Measurements from ENCODE around the gene MBNL1. TPM values are rescaled to one million over a fixed set of nuclear protein-coding genes. Genes with fewer than 3 reads are reported as not detected.

Gene MBNL1
- total and polyA plus RNA-seq, 3 donors from 2014 or later, result 36.5 to 167 (median 145) TPM

- Histone ChIP-seq H3K27ac (no peak overlapping the region), H3K4me1 (no peaks in the 10 kb centered on the region), H3K9me3 (no peaks in the 10 kb centered on the region), H3K36me3 (ENCODE audit: low read depth, missing control alignments) (no peaks in the 10 kb centered on the region), H3K4me3 (no peak overlapping the region), H3K27me3 (no peaks in the 10 kb centered on the region)
- intact Hi-C loops (cut with DNase I; ENCODE audit: low total_unique reads), result loop anchor here (10.0 kb wide), 1 partner anchor 67 kb away; no protein-coding TSS in a partner anchor
- no peak for DNase-seq
- 64 to 78% methylated on average over 2 of the region's 2 CpGs for WGBS, 2 donors
- no peak for TF ChIP-seq POLR2A (IDR thresholded peaks at IDR 0.05)
- TF ChIP-seq, protein P1, sequence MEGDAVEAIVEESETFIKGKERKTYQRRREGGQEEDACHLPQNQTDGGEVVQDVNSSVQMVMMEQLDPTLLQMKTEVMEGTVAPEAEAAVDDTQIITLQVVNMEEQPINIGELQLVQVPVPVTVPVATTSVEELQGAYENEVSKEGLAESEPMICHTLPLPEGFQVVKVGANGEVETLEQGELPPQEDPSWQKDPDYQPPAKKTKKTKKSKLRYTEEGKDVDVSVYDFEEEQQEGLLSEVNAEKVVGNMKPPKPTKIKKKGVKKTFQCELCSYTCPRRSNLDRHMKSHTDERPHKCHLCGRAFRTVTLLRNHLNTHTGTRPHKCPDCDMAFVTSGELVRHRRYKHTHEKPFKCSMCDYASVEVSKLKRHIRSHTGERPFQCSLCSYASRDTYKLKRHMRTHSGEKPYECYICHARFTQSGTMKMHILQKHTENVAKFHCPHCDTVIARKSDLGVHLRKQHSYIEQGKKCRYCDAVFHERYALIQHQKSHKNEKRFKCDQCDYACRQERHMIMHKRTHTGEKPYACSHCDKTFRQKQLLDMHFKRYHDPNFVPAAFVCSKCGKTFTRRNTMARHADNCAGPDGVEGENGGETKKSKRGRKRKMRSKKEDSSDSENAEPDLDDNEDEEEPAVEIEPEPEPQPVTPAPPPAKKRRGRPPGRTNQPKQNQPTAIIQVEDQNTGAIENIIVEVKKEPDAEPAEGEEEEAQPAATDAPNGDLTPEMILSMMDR (IDR thresholded peaks at IDR 0.05), result no peak
Measured at GRCh38 chr3:152241142-152242017, 27.3 kb upstream of the MBNL1 start.

GRCh38 chr3:152243301-152243711, 25.4 kb upstream of the MBNL1 start:
- 72 to 81% methylated on average over 1 of the region's 1 CpG for WGBS, 2 donors
- Histone ChIP-seq H3K36me3 (ENCODE audit: low read depth, missing control alignments) (no peaks in the 10 kb centered on the region), H3K4me1 (no peaks in the 10 kb centered on the region), H3K4me3 (no peak overlapping the region), H3K9me3 (no peaks in the 10 kb centered on the region), H3K27me3 (no peaks in the 10 kb centered on the region), H3K27ac (no peak overlapping the region)
- intact Hi-C loops (cut with DNase I; ENCODE audit: low total_unique reads), result loop anchor here (10.0 kb wide), 1 partner anchor 69 kb away; no protein-coding TSS in a partner anchor
- no peak for DNase-seq
- no peak for TF ChIP-seq POLR2A (IDR thresholded peaks at IDR 0.05)
- TF ChIP-seq, protein P1 (IDR thresholded peaks at IDR 0.05), result no peak

DNA sequence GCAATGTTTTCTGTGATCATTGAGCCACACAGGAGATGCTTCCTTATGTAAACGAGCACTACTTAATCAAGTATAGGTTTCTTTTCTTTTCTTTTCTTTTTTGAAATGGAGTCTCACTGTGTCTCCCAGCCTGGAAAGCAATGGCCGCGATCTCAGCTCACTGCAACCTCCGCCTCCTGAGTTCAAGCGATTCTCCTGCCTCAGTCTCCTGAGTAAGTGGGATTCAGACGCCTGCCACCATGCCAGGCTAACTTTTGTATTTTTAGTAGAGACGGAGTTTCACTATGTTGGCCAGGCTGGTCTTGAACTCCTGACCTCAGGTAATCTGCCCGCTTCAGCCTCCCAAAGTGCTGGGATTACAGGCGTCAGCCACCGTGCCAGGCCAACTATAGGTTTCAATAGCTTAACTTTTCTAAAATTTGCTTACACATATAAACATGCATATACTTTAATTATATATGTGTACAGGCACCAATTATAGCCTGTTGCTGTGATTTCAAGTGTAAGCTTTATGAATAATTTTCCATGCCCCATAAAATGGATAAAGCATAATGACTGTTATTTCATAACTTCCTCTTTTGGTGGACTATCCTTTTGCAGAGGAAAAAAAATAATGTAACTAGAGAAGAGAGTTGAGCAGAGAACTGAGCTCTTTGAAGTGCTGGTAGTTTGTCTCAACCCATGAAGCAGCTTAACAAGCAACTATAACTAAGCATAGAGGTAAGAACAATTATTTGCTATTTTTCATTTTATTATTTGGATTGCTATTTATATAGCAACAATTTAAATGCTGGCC, 24.8 kb upstream of the MBNL1 start:
- Histone ChIP-seq H3K4me1 (no peaks in the 10 kb centered on the region), H3K27ac (no peak overlapping the region), H3K27me3 (no peaks in the 10 kb centered on the region), H3K4me3 (no peak overlapping the region), H3K9me3 (no peaks in the 10 kb centered on the region), H3K36me3 (ENCODE audit: low read depth, missing control alignments) (no peaks in the 10 kb centered on the region)
- DNase-seq, result no peak
- intact Hi-C loops (cut with DNase I; ENCODE audit: low total_unique reads), result loop anchor here (10.0 kb wide), 1 partner anchor 69 kb away; no protein-coding TSS in a partner anchor
- WGBS, 2 donors, result 84 to 87% methylated on average over 10 of the region's 10 CpGs
- no peak for TF ChIP-seq POLR2A (IDR thresholded peaks at IDR 0.05)
- TF ChIP-seq, protein P1 (IDR thresholded peaks at IDR 0.05), result no peak

DNA sequence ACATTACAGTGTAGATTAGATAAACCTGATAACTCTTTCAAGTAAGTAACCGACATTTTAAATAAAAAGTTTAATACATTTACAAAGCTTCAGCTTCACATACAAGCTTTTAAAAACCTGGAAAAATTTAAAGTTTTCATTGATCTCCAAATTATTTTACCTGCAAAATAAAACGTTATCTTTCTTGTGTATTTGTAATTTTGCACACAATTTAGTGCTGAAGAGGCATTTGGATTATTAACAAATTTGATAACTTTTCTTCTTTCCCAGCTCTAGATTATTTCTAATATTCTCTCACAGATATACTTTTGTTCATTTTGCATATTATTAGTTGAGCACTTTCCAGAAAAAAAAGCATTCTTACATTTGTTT, 24.2 kb upstream of the MBNL1 start:
- no peak for DNase-seq
- Histone ChIP-seq H3K27ac (no peak overlapping the region), H3K36me3 (ENCODE audit: low read depth, missing control alignments) (no peaks in the 10 kb centered on the region), H3K27me3 (no peaks in the 10 kb centered on the region), H3K9me3 (no peaks in the 10 kb centered on the region), H3K4me1 (no peaks in the 10 kb centered on the region), H3K4me3 (no peak overlapping the region)
- intact Hi-C loops (cut with DNase I; ENCODE audit: low total_unique reads), result loop anchor here (10.0 kb wide), 1 partner anchor 70 kb away; no protein-coding TSS in a partner anchor
- no peak for TF ChIP-seq POLR2A (IDR thresholded peaks at IDR 0.05)
- TF ChIP-seq, protein P1 (IDR thresholded peaks at IDR 0.05), result no peak
- 82 to 89% methylated on average over 2 of the region's 2 CpGs for WGBS, 2 donors

All from testis (tissue), 3 donors.